ENCODE data around the gene MRPL55.

GRCh38 chr1:228106800-228107054 lies 2.4 kb downstream of the MRPL55 start:
- TF ChIP-seq CTCF (IDR thresholded peaks at IDR 0.05), result no peak
- no peak for TF ChIP-seq POLR2A (IDR thresholded peaks at IDR 0.05)

Measured in Peyer's patch (tissue), 4 donors.